Breast epithelium (tissue), 3 donors: ENCODE measurements around the gene TMEM91.

ENCODE experiments used
- POLR2A ChIP-seq: fragments of 450-650 bp; IDR thresholded peaks from one replicate; pipeline ENCODE4 v1.6.1; 2016; ENCODE audit warnings: antibody characterized with exemption, mild to moderate bottlenecking, moderate library complexity
- TF ChIP-seq, protein P1 (sequence below), 3 donors: fragments of 450-650 bp; IDR thresholded peaks; one replicate each; pipeline ENCODE4 v1.5.1; 2016 to 2017; ENCODE audit warnings: antibody characterized with exemption in 3 of 3, mild to moderate bottlenecking in 3 of 3, moderate library complexity in 3 of 3

DNA sequence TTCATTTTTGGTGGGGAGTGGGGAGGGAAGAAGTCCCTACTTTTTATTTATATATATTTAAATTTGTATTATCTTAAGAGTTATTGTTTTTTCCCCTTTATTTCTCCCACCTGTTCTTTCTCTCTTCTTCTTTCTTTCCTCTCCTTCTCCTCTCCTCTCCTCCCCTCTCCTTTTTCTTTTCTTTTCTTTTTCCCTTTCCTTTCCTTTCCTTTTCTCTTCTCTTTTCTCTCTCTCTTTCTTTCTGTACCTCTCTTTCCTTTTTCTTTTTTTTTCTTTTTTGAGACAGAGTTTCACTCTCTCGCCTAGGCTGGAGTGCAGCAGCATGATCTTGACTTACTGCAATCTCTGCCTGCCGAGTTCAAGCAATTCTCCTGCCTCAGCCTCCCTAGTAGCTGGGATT lies 23.2 kb downstream of the TMEM91 start:
- TF ChIP-seq, protein P1, sequence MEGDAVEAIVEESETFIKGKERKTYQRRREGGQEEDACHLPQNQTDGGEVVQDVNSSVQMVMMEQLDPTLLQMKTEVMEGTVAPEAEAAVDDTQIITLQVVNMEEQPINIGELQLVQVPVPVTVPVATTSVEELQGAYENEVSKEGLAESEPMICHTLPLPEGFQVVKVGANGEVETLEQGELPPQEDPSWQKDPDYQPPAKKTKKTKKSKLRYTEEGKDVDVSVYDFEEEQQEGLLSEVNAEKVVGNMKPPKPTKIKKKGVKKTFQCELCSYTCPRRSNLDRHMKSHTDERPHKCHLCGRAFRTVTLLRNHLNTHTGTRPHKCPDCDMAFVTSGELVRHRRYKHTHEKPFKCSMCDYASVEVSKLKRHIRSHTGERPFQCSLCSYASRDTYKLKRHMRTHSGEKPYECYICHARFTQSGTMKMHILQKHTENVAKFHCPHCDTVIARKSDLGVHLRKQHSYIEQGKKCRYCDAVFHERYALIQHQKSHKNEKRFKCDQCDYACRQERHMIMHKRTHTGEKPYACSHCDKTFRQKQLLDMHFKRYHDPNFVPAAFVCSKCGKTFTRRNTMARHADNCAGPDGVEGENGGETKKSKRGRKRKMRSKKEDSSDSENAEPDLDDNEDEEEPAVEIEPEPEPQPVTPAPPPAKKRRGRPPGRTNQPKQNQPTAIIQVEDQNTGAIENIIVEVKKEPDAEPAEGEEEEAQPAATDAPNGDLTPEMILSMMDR (IDR thresholded peaks at IDR 0.05), result no peak
- TF ChIP-seq POLR2A, result no peak
